HepG2 (cell line): ENCODE measurements around the gene ARHGEF10L. TPM values are rescaled to one million over a fixed set of nuclear protein-coding genes. Genes with fewer than 3 reads are reported as not detected.
A peak's percentile ranks its signal among the peaks of the same experiment; 100 is the strongest.

Experiments used
- HOXA5 ChIP-seq: sonication (generic); formaldehyde crosslinking; IDR thresholded peaks from 2 replicates; pipeline ENCODE4 v1.4.0; 2020; ENCODE audit warnings: missing genetic modification reagents
- TFDP2 ChIP-seq: sonication (generic); formaldehyde crosslinking; IDR thresholded peaks from 2 replicates; pipeline ENCODE4 v1.4.0; 2020; ENCODE audit warnings: missing genetic modification reagents
- ZBTB10 ChIP-seq: sonication (generic); formaldehyde crosslinking; IDR thresholded peaks from 2 replicates; pipeline ENCODE4 v1.4.0; 2020; ENCODE audit warnings: missing genetic modification reagents, borderline replicate concordance
- ZBTB25 ChIP-seq: IDR thresholded peaks from 2 replicates; pipeline ENCODE4 v1.6.1; 2018; ENCODE audit warnings: missing genetic modification reagents
- polyA plus RNA-seq, 8 experiments: library from polyadenylated mRNA; depleted of rRNA in 3 of 8; stranded (reverse) in 7 of 8; unstranded in 1 of 8; fragments of >200 nt; fragmentation: Illumina TruSeq in 4 of 8; extraction: Trizol in 4 of 8; gene quantifications; 2 replicates each; pipeline versions ENCODE4 v1.2.1 to v1.2.3, GENCODE V29; 2011 to 2016; ENCODE audit warnings: low read depth in 4 of 8, missing spikeins in 1 of 8, mixed read lengths in 1 of 8; ENCODE audit not compliant: insufficient read depth in 1 of 8
- total RNA-seq, 5 experiments: library from RNA; depleted of rRNA; stranded (reverse); fragments of >200 nt; fragmentation: Illumina TruSeq; extraction: Trizol; gene quantifications; 2 replicates each; pipeline ENCODE4 v1.2.3, GENCODE V29; 2016; ENCODE audit warnings: low read depth in 1 of 5
- TF ChIP-seq, protein P1 (sequence below): sonication (generic); formaldehyde crosslinking; IDR thresholded peaks from 2 replicates; pipeline ENCODE4 v1.4.0; 2020; ENCODE audit warnings: low read depth, missing genetic modification reagents
- TF ChIP-seq, protein P2 (sequence below): sonication (generic); formaldehyde crosslinking; IDR thresholded peaks from 2 replicates; pipeline ENCODE4 v1.9.0; 2022; ENCODE audit warnings: missing genetic modification reagents, mild to moderate bottlenecking, borderline replicate concordance

The ARHGEF10L gene
- total and polyA plus RNA-seq, 2 of the 13 experiments (the other 11 are each of a cell fraction or from before 2014, with no cell fraction given): 46.5 to 78.3 TPM

DNA sequence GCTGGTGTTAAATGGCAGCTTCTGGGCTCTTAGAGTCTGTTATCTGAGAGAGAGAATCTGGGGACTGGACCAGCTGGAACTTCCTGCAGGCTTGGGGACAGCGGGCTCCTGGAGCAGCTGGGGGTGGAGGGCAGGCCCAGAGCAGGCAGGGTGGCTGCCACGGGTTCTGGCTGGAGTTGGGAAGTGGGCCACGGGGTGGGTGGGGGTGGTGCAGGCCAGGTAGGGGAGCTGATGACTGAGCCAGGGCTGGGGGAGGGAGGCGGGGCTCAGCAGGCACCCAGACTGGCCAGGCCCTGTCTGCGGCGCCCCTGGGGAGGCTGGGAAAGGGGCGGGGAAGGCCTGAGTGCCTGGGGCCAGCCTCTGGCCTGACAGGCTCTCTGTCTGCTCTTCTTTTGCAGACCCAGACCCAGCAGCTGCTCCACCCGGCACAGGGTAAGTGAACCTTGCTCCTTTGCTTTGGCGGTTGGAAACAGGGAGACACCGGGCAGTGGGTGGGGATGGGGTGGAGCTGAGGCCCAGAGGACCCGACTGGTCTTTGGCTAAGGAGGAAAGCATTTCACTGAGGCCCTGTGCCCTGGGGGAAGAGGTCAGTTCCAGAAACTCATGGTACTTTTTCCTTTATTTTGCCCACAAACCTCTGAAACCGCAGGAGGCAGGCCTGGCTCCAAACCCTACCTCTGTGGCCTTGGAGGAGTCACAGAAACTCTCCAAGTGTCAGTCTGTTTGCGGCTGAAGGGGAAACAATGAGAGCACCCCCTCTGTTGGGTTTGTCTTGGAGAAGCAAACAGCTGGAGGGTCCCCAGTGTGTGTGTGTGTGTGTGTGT lies 48.8 kb downstream of the ARHGEF10L start (continued):
- TF ChIP-seq ZBTB25 (CRISPR knock-in tag): peak; percentile 57; the same call in 1 of the 2 replicates
- TF ChIP-seq, protein P1, sequence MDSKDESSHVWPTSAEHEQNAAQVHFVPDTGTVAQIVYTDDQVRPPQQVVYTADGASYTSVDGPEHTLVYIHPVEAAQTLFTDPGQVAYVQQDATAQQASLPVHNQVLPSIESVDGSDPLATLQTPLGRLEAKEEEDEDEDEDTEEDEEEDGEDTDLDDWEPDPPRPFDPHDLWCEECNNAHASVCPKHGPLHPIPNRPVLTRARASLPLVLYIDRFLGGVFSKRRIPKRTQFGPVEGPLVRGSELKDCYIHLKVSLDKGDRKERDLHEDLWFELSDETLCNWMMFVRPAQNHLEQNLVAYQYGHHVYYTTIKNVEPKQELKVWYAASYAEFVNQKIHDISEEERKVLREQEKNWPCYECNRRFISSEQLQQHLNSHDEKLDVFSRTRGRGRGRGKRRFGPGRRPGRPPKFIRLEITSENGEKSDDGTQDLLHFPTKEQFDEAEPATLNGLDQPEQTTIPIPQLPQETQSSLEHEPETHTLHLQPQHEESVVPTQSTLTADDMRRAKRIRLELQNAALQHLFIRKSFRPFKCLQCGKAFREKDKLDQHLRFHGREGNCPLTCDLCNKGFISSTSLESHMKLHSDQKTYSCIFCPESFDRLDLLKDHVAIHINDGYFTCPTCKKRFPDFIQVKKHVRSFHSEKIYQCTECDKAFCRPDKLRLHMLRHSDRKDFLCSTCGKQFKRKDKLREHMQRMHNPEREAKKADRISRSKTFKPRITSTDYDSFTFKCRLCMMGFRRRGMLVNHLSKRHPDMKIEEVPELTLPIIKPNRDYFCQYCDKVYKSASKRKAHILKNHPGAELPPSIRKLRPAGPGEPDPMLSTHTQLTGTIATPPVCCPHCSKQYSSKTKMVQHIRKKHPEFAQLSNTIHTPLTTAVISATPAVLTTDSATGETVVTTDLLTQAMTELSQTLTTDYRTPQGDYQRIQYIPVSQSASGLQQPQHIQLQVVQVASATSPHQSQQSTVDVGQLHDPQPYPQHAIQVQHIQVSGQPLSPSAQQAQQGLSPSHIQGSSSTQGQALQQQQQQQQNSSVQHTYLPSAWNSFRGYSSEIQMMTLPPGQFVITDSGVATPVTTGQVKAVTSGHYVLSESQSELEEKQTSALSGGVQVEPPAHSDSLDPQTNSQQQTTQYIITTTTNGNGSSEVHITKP: 0 out of 2 replicates have a peak, but pooled peaks have one; percentile 39
- peak; percentile 30; the same call in 1 of the 2 replicates for TF ChIP-seq HOXA5 (CRISPR knock-in tag)
- no peak; the same call in none of the 2 replicates for TF ChIP-seq TFDP2 (CRISPR knock-in tag)
- TF ChIP-seq, protein P2, sequence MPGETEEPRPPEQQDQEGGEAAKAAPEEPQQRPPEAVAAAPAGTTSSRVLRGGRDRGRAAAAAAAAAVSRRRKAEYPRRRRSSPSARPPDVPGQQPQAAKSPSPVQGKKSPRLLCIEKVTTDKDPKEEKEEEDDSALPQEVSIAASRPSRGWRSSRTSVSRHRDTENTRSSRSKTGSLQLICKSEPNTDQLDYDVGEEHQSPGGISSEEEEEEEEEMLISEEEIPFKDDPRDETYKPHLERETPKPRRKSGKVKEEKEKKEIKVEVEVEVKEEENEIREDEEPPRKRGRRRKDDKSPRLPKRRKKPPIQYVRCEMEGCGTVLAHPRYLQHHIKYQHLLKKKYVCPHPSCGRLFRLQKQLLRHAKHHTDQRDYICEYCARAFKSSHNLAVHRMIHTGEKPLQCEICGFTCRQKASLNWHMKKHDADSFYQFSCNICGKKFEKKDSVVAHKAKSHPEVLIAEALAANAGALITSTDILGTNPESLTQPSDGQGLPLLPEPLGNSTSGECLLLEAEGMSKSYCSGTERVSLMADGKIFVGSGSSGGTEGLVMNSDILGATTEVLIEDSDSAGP: peak; percentile 56; the same call in 1 of the 2 replicates
- peak; percentile 28; the same call in 1 of the 2 replicates for TF ChIP-seq ZBTB10 (CRISPR knock-in tag)
